ENCODE results near the gene CDHR2. TPM values are rescaled to one million over a fixed set of nuclear protein-coding genes. Genes with fewer than 3 reads are reported as not detected.
"Not testable (repeated sequence)": the region's sequence is repeated elsewhere in the genome, so short reads cannot be mapped to it uniquely, and the experiment has no call there.

CDHR2 gene
- total RNA-seq, 1 donor from 2014 or later, result not detected

- DNase-seq (ENCODE audit: low read depth), result no peak
These were observed 47.0 kb downstream of the CDHR2 start for GRCh38 chr5:176596069-176596644.

- no peak for DNase-seq (ENCODE audit: low read depth)
These were observed 47.7 kb downstream of the CDHR2 start for GRCh38 chr5:176596689-176597416.

GRCh38 chr5:176597417-176598389 is 48.6 kb downstream of the CDHR2 start:
- DNase-seq (ENCODE audit: low read depth), result no peak

- DNase-seq (ENCODE audit: low read depth), result not testable (repeated sequence)
These were observed 50.7 kb downstream of the CDHR2 start for GRCh38 chr5:176599749-176600430.

GRCh38 chr5:176601901-176602482 is 52.9 kb downstream of the CDHR2 start:
- no peak for DNase-seq (ENCODE audit: low read depth)

- DNase-seq (ENCODE audit: low read depth), result no peak
These were observed 53.9 kb downstream of the CDHR2 start for GRCh38 chr5:176603091-176603490.

- no peak for DNase-seq (ENCODE audit: low read depth)
These were observed 56.9 kb downstream of the CDHR2 start for GRCh38 chr5:176606032-176606431.

- DNase-seq (ENCODE audit: low read depth), result no peak
These were observed 57.7 kb downstream of the CDHR2 start for GRCh38 chr5:176606875-176607274.

- no peak for DNase-seq (ENCODE audit: low read depth)
These were observed 59.1 kb downstream of the CDHR2 start for GRCh38 chr5:176608142-176608705.

- DNase-seq (ENCODE audit: low read depth), result peak; percentile 25
These were observed 60.0 kb downstream of the CDHR2 start for GRCh38 chr5:176608937-176609723.

GRCh38 chr5:176609724-176610434 is 60.7 kb downstream of the CDHR2 start, which contains the start of gene GPRIN1:
TSS of gene GPRIN1 (minus strand) at chr5:176610156. CDS start at chr5:176599834, 10,322 bp downstream.
- no peak for DNase-seq (ENCODE audit: low read depth)

- no peak for DNase-seq (ENCODE audit: low read depth)
These were observed 61.3 kb downstream of the CDHR2 start for GRCh38 chr5:176610435-176610773.

- peak; percentile 75 for DNase-seq (ENCODE audit: low read depth)
These were observed 62.3 kb downstream of the CDHR2 start for GRCh38 chr5:176611435-176611834.

GRCh38 chr5:176612008-176612407 is 62.9 kb downstream of the CDHR2 start:
- DNase-seq (ENCODE audit: low read depth), result no peak

GRCh38 chr5:176612855-176613254 is 63.7 kb downstream of the CDHR2 start:
- no peak for DNase-seq (ENCODE audit: low read depth)

GRCh38 chr5:176614805-176615478 is 65.8 kb downstream of the CDHR2 start:
- DNase-seq (ENCODE audit: low read depth), result peak; percentile 59

- DNase-seq (ENCODE audit: low read depth), result no peak
These were observed 67.4 kb downstream of the CDHR2 start for GRCh38 chr5:176616511-176616910.

GRCh38 chr5:176618783-176619182 is 69.6 kb downstream of the CDHR2 start:
- no peak for DNase-seq (ENCODE audit: low read depth)

GRCh38 chr5:176619203-176619568 is 70.0 kb downstream of the CDHR2 start:
- DNase-seq (ENCODE audit: low read depth), result peak; percentile 74
